HG03558 (cell line): ENCODE measurements around the gene ANXA6.

Experiments used
- ATAC-seq: cut with Tn5 transposase; IDR thresholded peaks from one replicate; pipeline ENCODE4 v1.9.1; 2021; ENCODE audit warnings: moderate number of reproducible peaks; ENCODE audit not compliant: unreplicated experiment; ENCODE audit errors: extremely low read depth

Gene ANXA6

GRCh38 chr5:151154931-151155774 is 2.4 kb downstream of the ANXA6 start:
- no peak for ATAC-seq

- no peak for ATAC-seq
Measured at GRCh38 chr5:151153766-151154272, 3.8 kb downstream of the ANXA6 start.

DNA sequence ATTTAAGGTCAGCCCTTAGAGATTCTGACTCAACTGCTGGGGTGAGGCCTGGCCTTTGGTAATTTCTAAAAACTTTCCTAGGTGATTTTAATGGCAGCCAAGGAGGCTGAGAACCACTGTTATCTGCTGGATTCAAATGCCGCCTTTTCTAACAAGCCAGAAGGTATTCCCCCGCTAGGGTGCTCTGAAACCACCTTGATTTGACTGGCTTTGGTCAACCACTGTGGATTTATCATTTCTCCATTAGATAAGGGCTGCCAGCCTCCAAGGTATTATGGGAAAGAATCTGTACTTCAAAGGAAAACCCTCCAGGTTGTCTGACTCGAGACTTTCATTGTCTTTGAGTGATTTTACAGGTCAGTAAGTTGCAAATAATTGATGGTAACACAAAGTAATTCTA is 4.3 kb downstream of the ANXA6 start:
- no peak for ATAC-seq

GRCh38 chr5:151151793-151152192 is 5.8 kb downstream of the ANXA6 start:
- no peak for ATAC-seq

- no peak for ATAC-seq
Measured at GRCh38 chr5:151151263-151151660, 6.3 kb downstream of the ANXA6 start.

GRCh38 chr5:151150471-151151262 is 6.9 kb downstream of the ANXA6 start:
- peak; percentile 36 for ATAC-seq

GRCh38 chr5:151148583-151148982 is 9.0 kb downstream of the ANXA6 start:
- no peak for ATAC-seq

GRCh38 chr5:151147033-151147432 is 10.5 kb downstream of the ANXA6 start:
- ATAC-seq = no peak

DNA sequence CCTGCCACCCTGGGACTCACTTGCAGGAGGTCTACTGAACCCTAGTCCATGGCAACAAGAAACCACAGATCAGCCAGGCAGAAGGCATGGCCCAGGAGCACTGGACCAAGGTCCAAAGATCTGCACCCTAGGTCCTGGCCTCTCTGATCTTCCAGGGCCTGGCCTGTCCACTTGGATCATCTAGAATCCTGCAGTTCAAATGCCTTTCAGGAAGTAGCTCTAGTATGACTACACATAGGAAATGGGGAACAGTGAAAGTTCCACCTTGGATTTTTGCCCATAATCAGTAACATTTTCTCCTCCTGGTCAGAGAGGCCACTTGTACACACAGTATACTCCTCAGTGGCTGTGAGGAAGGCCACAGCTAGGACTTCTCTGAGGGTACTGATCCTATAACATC is 11.5 kb downstream of the ANXA6 start:
- ATAC-seq = no peak

DNA sequence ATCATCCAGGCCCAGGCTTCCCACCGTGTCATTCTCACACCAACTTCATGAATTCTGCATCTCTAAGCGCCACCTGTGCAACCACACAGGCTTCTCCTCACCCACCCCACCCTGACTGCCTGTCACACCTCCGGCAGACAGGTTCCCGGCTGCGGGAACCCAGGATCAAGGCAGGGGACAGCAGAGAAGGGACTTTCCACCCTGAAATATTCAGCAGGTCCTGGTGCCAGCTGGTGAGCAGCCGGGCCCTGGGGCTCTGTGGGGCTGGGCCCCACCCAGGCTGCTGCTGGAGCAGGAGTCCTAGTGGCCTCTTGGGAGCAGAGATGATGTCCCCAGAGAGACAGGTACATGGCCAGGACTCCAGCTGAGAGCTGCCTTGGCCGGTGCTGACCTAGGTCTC is 12.7 kb downstream of the ANXA6 start:
- ATAC-seq = no peak

DNA sequence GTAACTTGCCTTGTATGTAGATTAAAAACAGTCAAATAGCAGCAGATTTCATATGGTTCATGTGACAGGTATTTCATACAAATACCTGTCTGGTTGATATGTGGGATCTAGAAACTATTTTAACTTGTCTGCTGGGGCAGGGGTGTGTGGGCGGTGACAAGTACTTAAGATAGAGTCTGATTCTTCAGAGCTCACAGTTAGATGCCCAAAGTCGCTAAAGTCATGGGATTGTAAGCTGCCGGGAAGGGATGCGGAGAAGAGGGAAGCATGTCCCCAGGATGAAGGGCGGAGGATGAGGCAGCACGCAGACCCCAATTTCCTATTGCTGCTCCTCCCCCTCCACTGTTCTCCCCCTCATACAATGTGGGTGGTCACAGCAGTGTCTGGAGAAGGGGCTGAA is 13.3 kb downstream of the ANXA6 start:
- ATAC-seq = no peak

DNA sequence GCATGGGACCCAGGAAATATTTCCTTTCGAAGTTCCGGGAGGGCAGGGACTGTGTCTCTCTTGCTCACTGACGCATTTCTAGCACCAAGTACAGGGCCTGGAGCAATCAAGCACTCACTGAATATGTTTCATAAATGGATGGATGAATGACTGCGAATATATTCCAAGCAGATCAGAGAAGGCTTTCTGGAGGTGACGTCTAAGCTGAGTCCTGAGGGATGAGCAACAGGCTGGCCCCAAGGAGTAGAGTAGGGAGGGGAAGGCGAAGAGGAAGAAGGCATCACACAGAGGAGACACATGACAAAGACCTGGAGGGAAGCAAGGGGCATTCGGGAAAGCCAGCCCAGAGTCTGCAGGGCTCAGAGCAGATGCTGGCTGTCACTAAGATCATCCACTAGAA is 13.9 kb downstream of the ANXA6 start:
- ATAC-seq = no peak

GRCh38 chr5:151142933-151143332 is 14.6 kb downstream of the ANXA6 start:
- no peak for ATAC-seq

DNA sequence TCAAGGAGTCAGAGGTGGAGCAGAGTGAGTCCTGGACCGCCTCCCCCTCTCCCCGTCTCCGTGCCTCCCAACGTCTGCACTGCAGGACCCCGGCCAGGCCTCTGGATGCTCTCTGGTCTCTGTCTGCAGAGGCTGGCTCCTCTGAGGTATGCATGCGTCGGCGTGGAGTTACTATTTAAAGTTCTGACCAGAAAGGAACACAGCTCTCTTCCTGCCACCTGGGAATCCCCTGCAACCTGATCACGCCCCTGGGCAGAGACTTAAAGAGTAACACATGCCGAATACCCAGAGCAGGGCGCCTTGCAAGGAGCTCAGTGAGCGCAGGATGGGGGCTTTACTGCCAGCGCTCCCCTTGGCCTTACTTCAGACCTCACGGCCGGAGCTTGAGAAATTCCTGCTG is 16.0 kb downstream of the ANXA6 start:
- peak; percentile 77 for ATAC-seq

DNA sequence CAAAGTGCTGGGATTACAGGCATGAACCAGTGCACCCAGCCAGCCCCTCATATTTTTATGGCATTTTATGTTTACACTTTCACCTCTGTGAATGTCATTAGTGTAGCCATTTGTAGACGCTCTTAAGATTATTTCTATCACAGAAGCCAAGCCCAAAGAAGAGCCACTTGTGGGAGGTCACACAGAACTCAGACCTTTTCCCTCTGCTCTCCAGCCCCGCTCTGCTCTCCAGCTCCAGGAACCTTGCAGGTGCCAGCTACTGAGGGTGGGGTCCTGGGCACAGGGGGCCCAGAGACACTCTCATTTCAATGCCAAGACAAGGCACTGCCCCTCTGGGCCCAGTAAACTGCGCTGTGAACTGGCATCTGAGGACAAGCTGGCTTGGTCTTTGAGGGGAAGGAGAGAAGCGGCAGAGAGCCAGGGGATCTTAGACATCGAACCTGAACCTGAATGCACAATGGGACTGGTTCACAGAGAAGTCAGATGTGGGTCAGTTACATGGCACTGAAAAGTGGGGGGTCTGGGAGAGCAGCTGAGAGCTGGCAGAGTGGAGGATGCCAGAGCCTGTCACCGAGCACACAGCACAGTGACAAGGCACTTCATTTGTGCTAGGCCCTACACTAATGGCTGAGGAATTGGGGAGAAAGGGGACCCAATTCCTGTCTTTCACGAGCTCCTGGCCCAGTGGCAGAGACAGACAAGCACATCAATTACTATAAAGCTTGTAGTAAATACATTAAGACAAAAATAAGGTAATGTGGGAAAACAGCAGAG is 16.7 kb downstream of the ANXA6 start:
- ATAC-seq = no peak

GRCh38 chr5:151139646-151140045 is 17.9 kb downstream of the ANXA6 start:
- ATAC-seq = no peak

GRCh38 chr5:151139015-151139414 is 18.6 kb downstream of the ANXA6 start:
- ATAC-seq = no peak

GRCh38 chr5:151138114-151138513 is 19.5 kb downstream of the ANXA6 start:
- no peak for ATAC-seq

GRCh38 chr5:151137067-151137825 is 20.3 kb downstream of the ANXA6 start:
- ATAC-seq = no peak

DNA sequence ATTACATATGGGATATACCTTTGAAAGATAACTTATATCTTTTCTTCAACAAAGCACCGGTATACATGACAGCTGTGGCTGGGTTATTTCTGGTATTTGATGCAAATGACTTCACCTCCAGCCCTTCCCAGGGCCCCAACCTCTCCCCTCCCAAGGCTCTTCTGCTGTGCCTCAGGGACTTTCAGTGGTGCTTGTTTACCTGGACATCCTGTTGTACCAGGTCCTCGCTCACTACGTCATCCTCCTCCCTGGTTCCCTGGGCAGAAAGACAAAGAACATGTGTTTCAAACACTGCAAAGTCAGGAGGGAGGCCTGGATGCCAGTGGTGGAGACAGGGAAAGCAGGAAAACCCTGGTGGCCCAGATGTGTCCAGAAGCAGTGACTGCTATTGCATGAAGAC is 23.4 kb downstream of the ANXA6 start:
- ATAC-seq = no peak
